ENCODE measurements around the gene TNRC6A.
A peak's percentile ranks its signal among the peaks of the same experiment; 100 is the strongest.
"Not testable (repeated sequence)": the region's sequence is repeated elsewhere in the genome, so short reads cannot be mapped to it uniquely, and the experiment has no call there.

Gene TNRC6A

DNA sequence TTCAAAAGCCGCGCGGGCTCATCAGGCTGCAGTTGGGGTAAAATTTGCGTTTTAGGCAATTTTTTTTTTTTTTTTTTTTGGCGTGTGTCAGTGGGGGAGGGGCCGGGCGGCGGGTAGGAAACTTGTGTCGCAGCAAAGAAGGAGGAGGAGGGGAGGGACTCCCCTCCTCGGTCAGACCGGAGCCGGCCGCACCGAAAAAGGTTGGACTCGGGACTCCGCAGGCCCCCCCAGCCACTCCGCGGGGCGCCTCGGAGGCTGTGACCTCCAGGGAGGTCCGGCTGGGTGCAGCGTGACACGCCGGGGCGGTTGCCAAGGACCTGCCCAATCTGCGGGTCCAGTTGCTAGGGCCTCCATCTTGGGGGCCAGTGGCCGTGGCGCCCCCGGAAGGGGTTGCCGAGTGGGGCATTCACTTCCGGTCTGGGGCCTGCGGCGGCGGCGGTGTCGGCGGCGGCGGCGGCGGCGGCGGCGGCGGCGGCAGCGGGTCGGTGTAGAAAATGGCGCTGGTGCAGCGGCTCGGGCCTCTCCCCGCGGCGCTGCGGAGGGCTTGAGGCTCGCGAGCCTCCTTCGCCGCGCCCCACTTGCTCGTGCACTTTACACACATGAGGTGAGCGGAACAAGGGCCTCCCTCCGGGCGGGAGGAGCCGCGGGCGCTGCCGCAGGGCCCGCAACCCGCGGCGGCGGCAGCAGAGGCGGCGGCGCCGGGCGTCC lies at the start of gene TNRC6A:
Gene TNRC6A (plus strand): TSS at position 409 of the 708 bp plus-strand sequence. CDS start 191 bp downstream, at position 600.
- DNase-seq (ENCODE audit: low read depth in 2 of 2): peak; percentile 50 to 53

DNA sequence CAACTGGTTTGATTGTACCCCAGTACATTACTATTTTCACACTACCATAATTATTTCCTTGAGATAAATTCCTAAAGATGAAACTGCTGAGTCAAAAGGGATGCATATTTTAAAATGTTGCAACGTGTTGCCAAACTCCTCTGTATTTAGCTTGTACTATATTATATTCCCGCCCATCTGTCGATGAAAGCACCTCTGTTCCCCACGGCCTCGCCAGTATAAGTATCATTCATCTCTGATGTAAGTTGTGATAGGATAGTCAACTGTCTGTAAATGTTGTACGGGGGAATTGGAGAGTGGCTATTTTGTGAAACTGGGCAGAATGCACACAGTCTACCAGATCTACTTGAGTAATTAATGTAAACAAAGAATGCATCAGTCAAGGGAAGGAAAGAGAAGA lies 47.7 kb upstream of the TNRC6A start:
- DNase-seq (ENCODE audit: low read depth in 2 of 2): no peak

GRCh38 chr16:24683250-24683649 lies 46.2 kb upstream of the TNRC6A start:
- no peak for DNase-seq (ENCODE audit: low read depth in 2 of 2)

DNA sequence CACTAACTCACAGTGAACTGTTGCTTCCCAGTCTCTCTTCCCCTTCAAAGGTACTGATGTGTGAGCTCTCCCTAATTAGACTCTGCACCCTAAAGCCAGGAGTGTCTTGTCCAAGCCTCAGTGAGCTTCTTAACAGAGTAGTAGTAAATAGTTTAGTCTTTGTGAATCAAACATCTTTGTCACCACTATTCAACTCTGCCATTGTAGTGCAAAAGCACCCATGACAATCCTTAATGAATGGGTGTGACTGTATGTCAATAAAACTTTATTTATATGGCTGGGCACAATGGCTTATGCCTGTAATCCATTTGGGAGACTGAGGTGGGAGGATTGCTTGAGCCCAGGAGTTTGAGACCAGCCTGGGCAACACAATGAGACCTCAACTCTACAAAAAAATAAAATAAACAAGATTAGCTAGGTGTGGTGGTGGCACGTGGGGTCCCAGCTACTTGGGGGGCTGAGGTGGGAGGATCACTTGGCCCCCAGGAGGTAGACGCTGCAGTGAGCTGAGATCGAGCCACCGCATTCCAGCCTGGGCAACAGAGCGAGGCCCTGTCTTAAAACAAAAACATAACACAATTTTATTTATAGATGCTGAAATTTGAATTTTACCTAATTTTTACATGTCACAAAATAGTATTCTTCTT lies 45.5 kb upstream of the TNRC6A start:
- DNase-seq (ENCODE audit: low read depth in 2 of 2): no peak

DNA sequence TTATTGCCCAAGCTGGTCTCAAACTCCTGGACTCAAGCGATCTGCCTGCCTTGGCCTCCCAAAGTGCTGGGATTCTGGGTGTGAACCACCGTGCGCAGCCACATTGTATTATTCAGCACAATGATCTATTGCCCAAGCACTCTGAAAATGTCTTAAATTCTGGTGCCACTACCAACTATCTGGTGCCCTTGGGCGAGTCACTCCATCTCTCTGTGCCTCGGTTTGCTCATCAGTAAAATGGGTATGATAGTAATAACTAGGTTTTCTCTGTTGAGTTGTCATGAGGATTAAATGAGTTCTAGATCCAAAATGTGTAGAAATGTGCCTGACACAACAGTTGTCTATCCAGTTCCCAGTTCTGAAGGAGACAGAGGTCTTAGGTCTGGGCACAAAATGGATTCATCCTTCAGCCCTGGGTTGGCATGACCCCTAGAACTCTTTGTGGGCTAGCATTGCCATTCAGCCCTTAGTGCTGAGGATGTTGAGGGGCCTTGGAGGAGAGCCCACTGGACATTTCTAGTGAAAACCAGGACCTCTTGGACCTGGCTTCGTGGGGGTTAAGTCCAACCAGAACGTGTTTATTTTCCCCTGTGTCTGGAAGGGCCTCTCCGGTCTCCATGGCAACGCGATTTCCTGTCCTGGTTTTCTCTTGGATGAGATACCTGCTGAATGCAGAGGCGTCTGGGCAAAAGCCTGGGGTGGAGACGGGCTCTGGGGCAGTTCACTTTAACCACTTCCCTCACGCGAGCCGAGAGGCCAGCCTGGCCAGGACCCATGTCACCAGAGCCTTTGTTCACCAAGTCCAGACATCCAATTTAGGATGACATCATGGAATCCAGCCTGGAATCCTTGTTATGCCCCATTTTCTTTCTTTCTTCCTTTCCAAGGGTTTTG lies 43.7 kb upstream of the TNRC6A start:
- no peak for DNase-seq (ENCODE audit: low read depth in 2 of 2)

- no peak for DNase-seq (ENCODE audit: low read depth in 2 of 2)
Measured at GRCh38 chr16:24686678-24687077, 42.8 kb upstream of the TNRC6A start.

- DNase-seq (ENCODE audit: low read depth in 2 of 2): no peak
Measured at GRCh38 chr16:24688359-24688758, 41.1 kb upstream of the TNRC6A start.

- DNase-seq (ENCODE audit: low read depth in 2 of 2): no peak
Measured at GRCh38 chr16:24689128-24689527, 40.3 kb upstream of the TNRC6A start.

- DNase-seq (ENCODE audit: low read depth in 2 of 2): no peak
Measured at GRCh38 chr16:24692854-24693253, 36.6 kb upstream of the TNRC6A start.

GRCh38 chr16:24694931-24695330 lies 34.5 kb upstream of the TNRC6A start:
- DNase-seq (ENCODE audit: low read depth in 2 of 2): no peak

DNA sequence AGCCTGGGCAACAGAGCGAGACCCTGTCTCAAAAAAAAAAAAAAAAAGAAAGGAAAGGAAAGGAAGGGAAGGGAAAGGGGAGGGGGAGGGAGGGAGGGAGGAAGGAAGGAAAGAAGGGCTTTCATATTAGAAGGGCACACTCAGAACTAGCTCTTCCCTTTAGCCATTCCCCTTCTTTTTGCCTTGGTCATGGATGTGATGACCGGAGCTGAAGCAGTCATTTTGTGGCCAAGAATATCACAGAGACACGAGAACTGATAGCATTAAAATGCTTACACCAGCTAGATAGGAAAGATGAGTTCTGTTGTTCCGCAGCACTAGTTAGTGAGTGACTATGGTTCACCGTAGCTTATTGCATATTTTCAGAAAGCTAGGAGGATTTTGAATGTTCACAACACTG lies 32.8 kb upstream of the TNRC6A start:
- DNase-seq (ENCODE audit: low read depth in 2 of 2): no peak

DNA sequence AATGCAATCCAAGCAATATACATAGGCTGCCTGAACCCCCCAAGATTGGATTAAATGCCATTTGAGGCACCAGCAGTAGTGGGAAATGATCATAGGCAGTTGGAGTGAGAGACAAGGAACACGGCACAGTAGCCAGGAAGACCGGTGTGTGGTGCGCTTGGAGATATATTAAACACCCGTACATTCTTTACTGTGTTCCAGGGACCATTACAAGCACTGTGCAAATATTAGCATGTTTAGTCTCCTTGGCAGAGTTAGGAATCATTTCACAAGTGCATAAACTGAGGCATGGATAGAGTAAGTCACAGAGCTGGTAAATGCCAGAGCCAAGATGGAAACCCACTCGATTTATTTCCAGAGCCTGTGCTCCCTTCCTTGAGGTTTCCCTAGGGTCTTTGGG lies 31.1 kb upstream of the TNRC6A start:
- DNase-seq (ENCODE audit: low read depth in 2 of 2): no peak

DNA sequence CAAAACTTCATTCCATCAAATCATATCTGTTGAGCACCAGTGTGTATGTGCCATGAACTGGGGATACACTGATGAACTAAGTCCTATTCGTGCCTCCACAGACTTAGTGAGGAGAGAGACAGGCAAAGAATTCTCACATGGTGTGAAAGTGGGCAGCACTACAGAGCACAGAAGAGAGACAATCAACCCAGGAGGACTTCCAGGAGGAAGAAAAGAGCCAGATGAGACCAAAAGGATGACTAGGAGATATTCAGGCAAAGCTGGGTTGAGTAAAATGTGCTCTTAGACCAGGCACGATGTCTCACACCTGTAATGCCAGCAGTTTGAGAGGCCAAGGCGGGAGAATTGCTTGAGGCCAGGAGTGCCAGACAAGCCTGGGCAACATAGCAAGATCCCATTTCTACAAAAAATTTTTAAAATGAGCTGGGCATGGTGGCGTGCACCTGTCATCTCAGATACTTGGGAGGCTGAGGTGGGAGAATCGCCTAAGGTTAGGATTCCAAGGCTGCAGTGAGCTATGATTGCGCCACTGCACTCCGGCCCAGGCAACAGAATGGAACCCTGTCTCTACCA lies 30.2 kb upstream of the TNRC6A start:
- no peak for DNase-seq (ENCODE audit: low read depth in 2 of 2)

DNA sequence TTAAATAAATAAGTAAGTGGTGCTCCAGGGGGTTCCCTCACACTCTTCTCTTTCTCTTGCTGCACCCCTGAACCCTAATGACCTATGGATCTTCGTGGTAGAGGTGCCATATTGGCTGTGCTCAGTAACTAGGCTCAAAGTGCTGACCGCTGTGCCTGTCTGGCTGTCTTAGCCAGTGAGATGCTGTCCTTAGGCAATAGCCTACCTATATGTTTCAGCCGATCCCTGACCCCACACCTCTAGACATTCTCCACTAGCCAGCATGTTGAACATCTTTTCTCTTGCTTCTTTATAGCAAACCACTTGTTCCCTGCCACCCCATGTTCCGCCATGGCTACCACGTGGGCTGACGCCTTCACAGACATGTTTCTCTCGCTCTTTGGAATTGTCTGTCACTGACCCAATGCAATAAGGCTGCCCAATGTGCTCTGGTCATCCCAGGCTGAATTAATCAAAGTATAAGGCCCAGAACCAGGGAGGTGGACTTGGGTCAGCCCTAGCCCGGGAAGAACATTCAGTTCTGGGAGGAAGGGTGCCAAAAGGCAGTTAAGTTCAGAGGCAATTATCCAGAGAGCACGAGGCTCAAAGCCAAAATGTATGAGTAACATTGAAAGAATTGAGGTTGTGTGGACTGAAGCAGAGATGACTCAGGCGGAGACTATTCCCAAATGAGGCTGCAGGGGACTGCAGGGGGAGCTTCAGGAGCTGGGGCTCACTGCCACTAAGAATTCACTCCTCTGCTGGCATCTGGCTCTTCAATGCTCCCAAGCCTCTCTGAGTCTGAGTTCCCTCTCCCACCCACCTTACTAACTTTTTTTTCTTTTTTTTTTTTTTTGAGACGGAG lies 28.7 kb upstream of the TNRC6A start:
- no peak for DNase-seq (ENCODE audit: low read depth in 2 of 2)

DNA sequence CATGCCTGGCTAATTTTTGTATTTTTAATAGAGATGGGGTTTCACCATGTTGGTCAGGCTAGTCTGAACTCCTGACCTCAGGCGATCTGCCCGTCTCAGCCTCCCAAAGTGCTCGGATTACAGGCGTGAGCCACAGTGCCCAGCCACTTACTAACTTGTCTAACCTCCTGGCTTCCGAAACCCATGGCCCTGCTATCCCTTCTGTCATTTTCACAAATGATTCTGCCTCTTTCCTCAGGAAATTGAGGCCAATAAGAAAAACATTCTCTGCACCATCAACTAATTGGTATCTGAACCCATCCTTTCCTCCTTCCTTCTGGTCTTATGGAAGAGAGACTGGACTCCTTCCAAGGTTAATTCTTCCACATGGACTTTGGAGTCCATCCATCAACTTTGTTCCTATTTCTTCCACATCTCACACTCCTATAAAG lies 27.9 kb upstream of the TNRC6A start:
- DNase-seq (ENCODE audit: low read depth in 2 of 2): no peak

GRCh38 chr16:24707760-24708159 lies 21.7 kb upstream of the TNRC6A start:
- DNase-seq (ENCODE audit: low read depth in 2 of 2): not testable (repeated sequence)

- no peak for DNase-seq (ENCODE audit: low read depth in 2 of 2)
Measured at GRCh38 chr16:24713379-24713778, 16.1 kb upstream of the TNRC6A start.

GRCh38 chr16:24717411-24717810 lies 12.0 kb upstream of the TNRC6A start:
- no peak for DNase-seq (ENCODE audit: low read depth in 2 of 2)

DNA sequence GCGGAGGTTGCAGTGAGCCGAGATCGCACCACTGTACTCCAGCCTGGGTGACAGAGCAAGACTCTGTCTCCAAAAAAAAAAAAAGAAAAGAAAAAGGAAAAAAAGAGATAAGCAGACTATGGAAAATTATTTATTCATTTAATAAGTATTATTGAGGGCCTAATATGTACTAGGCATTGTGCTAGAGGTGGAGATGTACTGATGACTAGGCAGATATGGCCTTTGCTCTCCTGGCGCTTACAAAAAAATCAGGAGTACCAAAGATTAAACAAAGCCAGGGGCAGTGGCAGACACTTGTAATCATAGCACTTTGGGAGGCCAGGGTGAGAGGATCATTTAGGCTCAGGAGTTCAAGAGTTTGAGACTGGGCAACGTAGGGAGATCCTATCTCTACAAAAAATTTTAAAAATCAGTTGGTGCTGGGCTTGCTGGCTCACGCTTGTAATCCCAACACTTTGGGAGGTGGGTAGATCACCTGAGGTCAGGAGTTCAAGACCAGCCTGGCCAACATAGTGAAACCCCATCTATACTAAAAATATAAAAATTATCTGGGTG lies 10.4 kb upstream of the TNRC6A start:
- DNase-seq (ENCODE audit: low read depth in 2 of 2): no peak

DNA sequence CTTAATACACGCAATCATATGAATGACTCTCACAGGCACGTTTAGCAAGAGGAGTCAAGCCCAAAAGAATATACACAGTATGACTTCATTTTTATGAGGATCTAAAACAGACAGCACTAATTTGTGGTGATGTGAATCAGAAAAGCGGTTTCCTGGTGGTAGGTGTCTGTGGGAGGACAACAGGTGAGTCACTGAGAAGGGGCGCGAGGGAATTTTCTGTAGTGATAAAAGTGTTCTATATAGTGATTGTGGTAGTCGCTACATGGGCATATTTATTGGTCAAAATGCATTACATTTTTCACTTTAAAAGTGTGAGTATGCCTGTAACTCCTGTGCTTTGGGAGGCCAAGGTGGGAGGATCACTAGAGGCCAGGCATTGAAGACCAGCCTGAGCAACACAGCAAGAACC lies 7.6 kb upstream of the TNRC6A start:
- DNase-seq (ENCODE audit: low read depth in 2 of 2): peak in 1 of 2 donors; percentile 26

DNA sequence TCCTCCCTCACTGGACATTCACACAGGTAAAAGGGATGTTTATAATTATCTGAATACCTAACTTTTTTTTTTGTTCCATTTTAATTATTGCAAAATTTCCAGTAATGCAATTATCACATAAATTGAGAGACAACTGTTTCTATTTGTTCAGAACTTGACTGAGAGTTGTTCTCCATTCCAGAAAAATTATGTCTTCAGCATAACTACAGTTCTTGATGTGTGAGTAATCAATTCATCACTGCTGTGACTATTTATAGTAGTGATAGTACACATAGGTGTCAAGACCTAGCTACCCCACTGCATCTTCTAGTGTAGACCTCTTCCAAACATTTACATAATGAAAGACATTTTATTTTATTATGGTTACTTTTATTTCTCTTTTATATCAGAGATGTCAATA lies 5.8 kb upstream of the TNRC6A start:
- DNase-seq (ENCODE audit: low read depth in 2 of 2): no peak

Data from stimulated activated CD4-positive, alpha-beta T cell treated with anti-CD3 and anti-CD28 coated beads, Interleukin-1b, Interleukin-23, amount 100 ng/mL, for 1 hour (primary cell).